ENCODE measurements around the gene SETBP1. TPM values are rescaled to one million over a fixed set of nuclear protein-coding genes. Genes with fewer than 3 reads are reported as not detected.
A peak's percentile ranks its signal among the peaks of the same experiment; 100 is the strongest.

The SETBP1 gene
- total and polyA plus RNA-seq, 2 of the 13 experiments (the other 11 are each of a cell fraction or from before 2014, with no cell fraction given), result 0.18 to 0.65 TPM

DNA sequence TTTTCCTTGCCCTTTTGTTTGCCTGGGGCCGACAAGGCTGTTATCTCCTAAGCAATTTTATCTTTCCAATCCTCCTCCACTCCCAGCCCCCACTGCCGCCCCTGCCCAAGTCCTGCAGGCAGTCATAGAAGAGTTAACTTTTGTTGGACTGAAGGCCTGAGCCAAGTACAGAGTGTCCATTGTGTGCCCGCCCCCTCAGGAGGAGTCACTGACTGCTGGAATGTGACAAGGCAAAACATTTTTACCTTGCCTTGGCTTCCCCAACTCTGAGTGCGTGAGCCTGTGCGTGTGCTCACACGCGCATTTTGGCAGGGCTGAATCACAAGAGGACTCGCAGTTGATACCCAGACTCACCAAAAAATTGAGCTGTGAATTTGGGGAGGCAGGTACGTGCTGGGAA, 16.2 kb downstream of the SETBP1 start:
- no peaks in the 10 kb centered on the region for H4K20me1 ChIP-seq (ENCODE audit: insufficient read depth, low read length)
- peak; percentile 86 for ATAC-seq
- peak overlapping the region; percentile 23; the same call in 1 of the 2 replicates for H3K4me2 ChIP-seq (ENCODE audit: low read depth, low read length)
- H3K9ac ChIP-seq (ENCODE audit: insufficient read depth, low read depth, low read length), result no peak overlapping the region
- 0 out of 5 replicates have a peak, but pooled peaks cover 0 to 2% of the 10 kb centered on the region in 2 experiments for H3K27me3 ChIP-seq (ENCODE audit: control insufficient read depth in 1 of 2, insufficient read depth in 2 of 2, low read length in 2 of 2)
- H3K9me3 ChIP-seq (ENCODE audit: low read length), result no peaks in the 10 kb centered on the region
- no peak overlapping the region for H3K27ac ChIP-seq (ENCODE audit: extremely low read length, insufficient read depth, low read length)
- H2AFZ ChIP-seq (ENCODE audit: low read length), result no peak overlapping the region
- intact Hi-C loops (cut with micrococcal nuclease; ENCODE audit: unreplicated experiment) (loop anchor here (10.0 kb wide), 1 partner anchor 58 kb away; no protein-coding TSS in a partner anchor), in situ Hi-C loops (cut with HindIII; ENCODE audit: extremely low pct_ligation_motif_present, low pct_unique_long_range_greater_than_20kb) (loop anchor here (25.0 kb wide), 2 partner anchors 90 to 515 kb away; no protein-coding TSS in a partner anchor)
- no peak for FAIRE-seq
- H3K4me1 ChIP-seq (ENCODE audit: insufficient read depth, low read length), result peaks cover 9% of the 10 kb centered on the region; the same call in 1 of the 2 replicates
- ChIA-PET POLR2A (no interaction called here), CTCF (ENCODE audit: low intra/inter-chr PET ratio, low total read pairs) (no interaction called here)
- no peak overlapping the region for H3K4me3 ChIP-seq (replicated peaks in 1 of 3; ENCODE audit: insufficient read depth in 1 of 3, low read depth in 2 of 3, low read length in 3 of 3)
- TF ChIP-seq ZNF691 (CRISPR knock-in tag; IDR thresholded peaks at IDR 0.05; ENCODE audit: borderline replicate concordance, low read depth) (no peak), ZNF652 (CRISPR knock-in tag; IDR thresholded peaks at IDR 0.05; ENCODE audit: borderline replicate concordance, low read depth) (peak; percentile 93), SRY (CRISPR knock-in tag; IDR thresholded peaks at IDR 0.05) (no peak), XRCC5 (optimal IDR thresholded peaks at IDR 0.05; ENCODE audit: low read length) (peak; percentile 43), IRF2 (CRISPR knock-in tag; IDR thresholded peaks at IDR 0.05) (peak; percentile 43; the same call in 1 of the 2 replicates), ZNF296 (CRISPR knock-in tag; conservative IDR thresholded peaks at IDR 0.05) (no peak), POGZ (CRISPR knock-in tag; IDR thresholded peaks at IDR 0.05) (0 out of 2 replicates have a peak, but pooled peaks have one; percentile 18), ZNF367 (CRISPR knock-in tag; IDR thresholded peaks at IDR 0.05; ENCODE audit: borderline replicate concordance) (no peak), ZMYM4 (CRISPR knock-in tag; IDR thresholded peaks at IDR 0.05) (peak; percentile 44; the same call in 1 of the 2 replicates), ZNF256 (CRISPR knock-in tag; conservative IDR thresholded peaks at IDR 0.05) (no peak), TOE1 (CRISPR knock-in tag; IDR thresholded peaks at IDR 0.05) (no peak), FOSL2 (CRISPR knock-in tag; IDR thresholded peaks at IDR 0.05) (peak; percentile 19; the same call in 1 of the 2 replicates), CEBPZ (IDR thresholded peaks at IDR 0.05; ENCODE audit: low read length) (no peak), TEAD3 (CRISPR knock-in tag; optimal IDR thresholded peaks at IDR 0.05; ENCODE audit: borderline replicate concordance) (peak; percentile 89), CEBPB (IDR thresholded peaks at IDR 0.05; ENCODE audit: borderline replicate concordance, low read depth, low read length) (no peak)
- TF ChIP-seq, protein P1, sequence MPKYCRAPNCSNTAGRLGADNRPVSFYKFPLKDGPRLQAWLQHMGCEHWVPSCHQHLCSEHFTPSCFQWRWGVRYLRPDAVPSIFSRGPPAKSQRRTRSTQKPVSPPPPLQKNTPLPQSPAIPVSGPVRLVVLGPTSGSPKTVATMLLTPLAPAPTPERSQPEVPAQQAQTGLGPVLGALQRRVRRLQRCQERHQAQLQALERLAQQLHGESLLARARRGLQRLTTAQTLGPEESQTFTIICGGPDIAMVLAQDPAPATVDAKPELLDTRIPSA (CRISPR knock-in tag; IDR thresholded peaks at IDR 0.05; ENCODE audit: borderline replicate concordance), result no peak
- TF ChIP-seq, protein P2, sequence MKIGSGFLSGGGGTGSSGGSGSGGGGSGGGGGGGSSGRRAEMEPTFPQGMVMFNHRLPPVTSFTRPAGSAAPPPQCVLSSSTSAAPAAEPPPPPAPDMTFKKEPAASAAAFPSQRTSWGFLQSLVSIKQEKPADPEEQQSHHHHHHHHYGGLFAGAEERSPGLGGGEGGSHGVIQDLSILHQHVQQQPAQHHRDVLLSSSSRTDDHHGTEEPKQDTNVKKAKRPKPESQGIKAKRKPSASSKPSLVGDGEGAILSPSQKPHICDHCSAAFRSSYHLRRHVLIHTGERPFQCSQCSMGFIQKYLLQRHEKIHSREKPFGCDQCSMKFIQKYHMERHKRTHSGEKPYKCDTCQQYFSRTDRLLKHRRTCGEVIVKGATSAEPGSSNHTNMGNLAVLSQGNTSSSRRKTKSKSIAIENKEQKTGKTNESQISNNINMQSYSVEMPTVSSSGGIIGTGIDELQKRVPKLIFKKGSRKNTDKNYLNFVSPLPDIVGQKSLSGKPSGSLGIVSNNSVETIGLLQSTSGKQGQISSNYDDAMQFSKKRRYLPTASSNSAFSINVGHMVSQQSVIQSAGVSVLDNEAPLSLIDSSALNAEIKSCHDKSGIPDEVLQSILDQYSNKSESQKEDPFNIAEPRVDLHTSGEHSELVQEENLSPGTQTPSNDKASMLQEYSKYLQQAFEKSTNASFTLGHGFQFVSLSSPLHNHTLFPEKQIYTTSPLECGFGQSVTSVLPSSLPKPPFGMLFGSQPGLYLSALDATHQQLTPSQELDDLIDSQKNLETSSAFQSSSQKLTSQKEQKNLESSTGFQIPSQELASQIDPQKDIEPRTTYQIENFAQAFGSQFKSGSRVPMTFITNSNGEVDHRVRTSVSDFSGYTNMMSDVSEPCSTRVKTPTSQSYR (CRISPR knock-in tag; IDR thresholded peaks at IDR 0.05; ENCODE audit: borderline replicate concordance), result no peak
- 5% methylated on average over 9 of the region's 9 CpGs for WGBS (ENCODE audit: low lambda C conversion rate)
- no peaks in the 10 kb centered on the region for H3K79me2 ChIP-seq (ENCODE audit: insufficient read depth, low read length)
- no peak for DNase-seq (ENCODE audit: low spot score)
- no peaks in the 10 kb centered on the region for H3K36me3 ChIP-seq (replicated peaks in 1 of 2; ENCODE audit: control insufficient read depth in 1 of 2, insufficient read depth in 2 of 2, low read length in 2 of 2)
- no TSS peak for BruUV-seq (replicated peaks)
